ENCODE results near the gene BMP6. TPM values are rescaled to one million over a fixed set of nuclear protein-coding genes. Genes with fewer than 3 reads are reported as not detected.

BMP6 gene
- total RNA-seq, 1 experiment from 2014 or later = 1.6 TPM

DNA sequence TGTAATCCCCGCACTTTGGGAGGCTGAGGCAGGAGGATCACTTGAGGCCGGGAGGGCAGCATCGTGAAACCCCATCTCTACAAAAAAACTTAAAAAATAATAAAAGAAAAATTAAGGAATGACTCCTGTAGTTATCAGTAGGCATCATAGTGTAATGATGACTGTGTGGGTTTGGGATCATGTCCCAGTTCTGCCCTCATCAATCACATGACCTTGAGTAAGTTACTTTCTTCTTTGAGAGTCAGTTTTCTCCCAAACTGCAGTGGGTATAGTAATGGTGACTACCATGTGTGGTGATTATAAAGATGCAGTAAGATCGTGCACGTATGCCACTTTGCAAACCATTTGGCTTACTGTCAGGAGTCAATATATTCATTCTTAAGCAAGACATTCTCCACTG, 95.5 kb downstream of the BMP6 start:
- TF ChIP-seq, protein P1, sequence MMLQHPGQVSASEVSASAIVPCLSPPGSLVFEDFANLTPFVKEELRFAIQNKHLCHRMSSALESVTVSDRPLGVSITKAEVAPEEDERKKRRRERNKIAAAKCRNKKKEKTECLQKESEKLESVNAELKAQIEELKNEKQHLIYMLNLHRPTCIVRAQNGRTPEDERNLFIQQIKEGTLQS (IDR thresholded peaks at IDR 0.05) = no peak
- TF ChIP-seq ZFX (IDR thresholded peaks at IDR 0.05) = no peak
- no peak for TF ChIP-seq TCF7L2 (IDR thresholded peaks at IDR 0.05; ENCODE audit: borderline replicate concordance, extremely low read depth, insufficient read depth, insufficient read length)
- no peak for TF ChIP-seq RAD21 (IDR thresholded peaks at IDR 0.05; ENCODE audit: low read depth)
- TF ChIP-seq EGR1 (IDR thresholded peaks at IDR 0.05; ENCODE audit: low read depth) = no peak
- TF ChIP-seq CEBPB (IDR thresholded peaks at IDR 0.05; ENCODE audit: low read depth) = no peak
- TF ChIP-seq ELF1 (IDR thresholded peaks at IDR 0.05; ENCODE audit: borderline replicate concordance, low read depth) = no peak
- no peak for TF ChIP-seq SIN3A (IDR thresholded peaks at IDR 0.05; ENCODE audit: low read depth)
- no peak for TF ChIP-seq EZH2phosphoT487 (IDR thresholded peaks at IDR 0.05; ENCODE audit: borderline replicate concordance)
- TF ChIP-seq, protein P2, sequence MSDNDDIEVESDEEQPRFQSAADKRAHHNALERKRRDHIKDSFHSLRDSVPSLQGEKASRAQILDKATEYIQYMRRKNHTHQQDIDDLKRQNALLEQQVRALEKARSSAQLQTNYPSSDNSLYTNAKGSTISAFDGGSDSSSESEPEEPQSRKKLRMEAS (IDR thresholded peaks at IDR 0.05) = no peak
- no peak for TF ChIP-seq CBX3 (IDR thresholded peaks at IDR 0.05; ENCODE audit: low read depth)
- TF ChIP-seq, protein P3, sequence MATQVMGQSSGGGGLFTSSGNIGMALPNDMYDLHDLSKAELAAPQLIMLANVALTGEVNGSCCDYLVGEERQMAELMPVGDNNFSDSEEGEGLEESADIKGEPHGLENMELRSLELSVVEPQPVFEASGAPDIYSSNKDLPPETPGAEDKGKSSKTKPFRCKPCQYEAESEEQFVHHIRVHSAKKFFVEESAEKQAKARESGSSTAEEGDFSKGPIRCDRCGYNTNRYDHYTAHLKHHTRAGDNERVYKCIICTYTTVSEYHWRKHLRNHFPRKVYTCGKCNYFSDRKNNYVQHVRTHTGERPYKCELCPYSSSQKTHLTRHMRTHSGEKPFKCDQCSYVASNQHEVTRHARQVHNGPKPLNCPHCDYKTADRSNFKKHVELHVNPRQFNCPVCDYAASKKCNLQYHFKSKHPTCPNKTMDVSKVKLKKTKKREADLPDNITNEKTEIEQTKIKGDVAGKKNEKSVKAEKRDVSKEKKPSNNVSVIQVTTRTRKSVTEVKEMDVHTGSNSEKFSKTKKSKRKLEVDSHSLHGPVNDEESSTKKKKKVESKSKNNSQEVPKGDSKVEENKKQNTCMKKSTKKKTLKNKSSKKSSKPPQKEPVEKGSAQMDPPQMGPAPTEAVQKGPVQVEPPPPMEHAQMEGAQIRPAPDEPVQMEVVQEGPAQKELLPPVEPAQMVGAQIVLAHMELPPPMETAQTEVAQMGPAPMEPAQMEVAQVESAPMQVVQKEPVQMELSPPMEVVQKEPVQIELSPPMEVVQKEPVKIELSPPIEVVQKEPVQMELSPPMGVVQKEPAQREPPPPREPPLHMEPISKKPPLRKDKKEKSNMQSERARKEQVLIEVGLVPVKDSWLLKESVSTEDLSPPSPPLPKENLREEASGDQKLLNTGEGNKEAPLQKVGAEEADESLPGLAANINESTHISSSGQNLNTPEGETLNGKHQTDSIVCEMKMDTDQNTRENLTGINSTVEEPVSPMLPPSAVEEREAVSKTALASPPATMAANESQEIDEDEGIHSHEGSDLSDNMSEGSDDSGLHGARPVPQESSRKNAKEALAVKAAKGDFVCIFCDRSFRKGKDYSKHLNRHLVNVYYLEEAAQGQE (IDR thresholded peaks at IDR 0.05; ENCODE audit: low read depth) = no peak
- TF ChIP-seq POLR2A (IDR thresholded peaks at IDR 0.05; ENCODE audit: borderline replicate concordance, extremely low read depth, insufficient read depth, insufficient read length) = no peak
- no peak for TF ChIP-seq ZBTB33 (IDR thresholded peaks at IDR 0.05; ENCODE audit: extremely low read depth, insufficient replicate concordance, low read length)
- no peak for TF ChIP-seq SRF (IDR thresholded peaks at IDR 0.05; ENCODE audit: low read depth)
- TF ChIP-seq, protein P4, sequence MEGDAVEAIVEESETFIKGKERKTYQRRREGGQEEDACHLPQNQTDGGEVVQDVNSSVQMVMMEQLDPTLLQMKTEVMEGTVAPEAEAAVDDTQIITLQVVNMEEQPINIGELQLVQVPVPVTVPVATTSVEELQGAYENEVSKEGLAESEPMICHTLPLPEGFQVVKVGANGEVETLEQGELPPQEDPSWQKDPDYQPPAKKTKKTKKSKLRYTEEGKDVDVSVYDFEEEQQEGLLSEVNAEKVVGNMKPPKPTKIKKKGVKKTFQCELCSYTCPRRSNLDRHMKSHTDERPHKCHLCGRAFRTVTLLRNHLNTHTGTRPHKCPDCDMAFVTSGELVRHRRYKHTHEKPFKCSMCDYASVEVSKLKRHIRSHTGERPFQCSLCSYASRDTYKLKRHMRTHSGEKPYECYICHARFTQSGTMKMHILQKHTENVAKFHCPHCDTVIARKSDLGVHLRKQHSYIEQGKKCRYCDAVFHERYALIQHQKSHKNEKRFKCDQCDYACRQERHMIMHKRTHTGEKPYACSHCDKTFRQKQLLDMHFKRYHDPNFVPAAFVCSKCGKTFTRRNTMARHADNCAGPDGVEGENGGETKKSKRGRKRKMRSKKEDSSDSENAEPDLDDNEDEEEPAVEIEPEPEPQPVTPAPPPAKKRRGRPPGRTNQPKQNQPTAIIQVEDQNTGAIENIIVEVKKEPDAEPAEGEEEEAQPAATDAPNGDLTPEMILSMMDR (IDR thresholded peaks at IDR 0.05 in 2 of 3, conservative IDR thresholded peaks at IDR 0.05 in 1 of 3; ENCODE audit: borderline replicate concordance in 1 of 3, insufficient read depth in 1 of 3, low read depth in 2 of 3, low read length in 2 of 3) = no peak
- TF ChIP-seq EZH2 (IDR thresholded peaks at IDR 0.05) = no peak
- TF ChIP-seq FOSL1 (IDR thresholded peaks at IDR 0.05; ENCODE audit: low read depth) = no peak
- ATAC-seq (no peak), DNase-seq (ENCODE audit: low read depth, low spot score) (no peak)
- Histone ChIP-seq H3K27me3 (ENCODE audit: insufficient read depth, low read length) (no peaks in the 10 kb centered on the region), H3K4me3 (replicated peaks in 1 of 2; ENCODE audit: low read depth in 1 of 2, low read length in 2 of 2) (no peak overlapping the region), H2AFZ (ENCODE audit: low read depth, low read length, poor library complexity, severe bottlenecking) (no peak overlapping the region), H3K9ac (ENCODE audit: low read length) (no peak overlapping the region), H3K79me2 (ENCODE audit: insufficient read depth, low read length) (no peaks in the 10 kb centered on the region), H3K9me2 (ENCODE audit: insufficient read depth) (no peaks in the 10 kb centered on the region), H3K9me3 (ENCODE audit: control insufficient read depth in 1 of 2, insufficient read depth in 1 of 2, low read depth in 1 of 2, low read length in 2 of 2) (no peaks in the 10 kb centered on the region), H3K27ac (ENCODE audit: low read depth, low read length) (no peak overlapping the region), H3K36me3 (ENCODE audit: control insufficient read depth in 1 of 2, insufficient read depth in 2 of 2, low read length in 2 of 2) (no peaks in the 10 kb centered on the region), H4K20me1 (ENCODE audit: insufficient read depth) (no peaks in the 10 kb centered on the region), H3K4me2 (ENCODE audit: low read length) (no peak overlapping the region), H3K4me1 (ENCODE audit: control insufficient read depth in 1 of 2, insufficient read depth in 2 of 2, low read length in 2 of 2) (no peaks in the 10 kb centered on the region)
- POLR2A ChIA-PET = no interaction called here
- no TSS peak for BruUV-seq (replicated peaks)
- intact Hi-C loops (cut with micrococcal nuclease) = no loop called here
- RAD21 ChIA-PET (ENCODE audit: low non-redundant PET in 1 of 2, low total read pairs in 2 of 2, uncharacterized antibody in 2 of 2, unreplicated experiment in 2 of 2) = no interaction called here
- CTCF ChIA-PET = no interaction called here

Measured in HCT116 (cell line).